A673 (cell line): Measurements from ENCODE around the gene GALNT13. TPM values are rescaled to one million over a fixed set of nuclear protein-coding genes. Genes with fewer than 3 reads are reported as not detected.
A peak's percentile ranks its signal among the peaks of the same experiment; 100 is the strongest.

Experiments
- Bru-seq: library from RNA; stranded (reverse); fragments of 400-500 nt; gene quantifications from one replicate; lab custom pipeline; 2021; lab: Mats Ljungman, UMichigan
- BruChase-seq, 2 experiments: library from RNA; stranded (reverse); fragments of 400-500 nt; gene quantifications; one replicate each; lab custom pipeline; 2021; lab: Mats Ljungman, UMichigan
- BruUV-seq: library from RNA; stranded (reverse); fragments of 400-500 nt; replicated peaks from 2 replicates; lab custom pipeline; 2021; lab: Mats Ljungman, UMichigan
- CTCF ChIA-PET: fragments of 300-600 bp; sonication (Branson Sonifier 250); formaldehyde crosslinking; loops from one replicate; lab custom pipeline; 2022; ENCODE audit warnings: antibody characterized with exemption; lab: Charles Lee
- POLR2A ChIA-PET: fragments of 300-600 bp; sonication (Branson Sonifier 250); formaldehyde crosslinking; loops from one replicate; lab custom pipeline; 2022; ENCODE audit warnings: antibody characterized with exemption; ENCODE audit not compliant: low non-redundant PET; lab: Charles Lee
- DNase-seq: peaks from one replicate; pipeline ENCODE4 v3.0.0-alpha.2; 2015; ENCODE audit warnings: low spot score
- H3K27ac ChIP-seq: fragments of 200-600 bp; sonication (generic); 2 replicates; pipeline ENCODE4 v1.5.1; 2016; ENCODE audit warnings: mixed run types, low read depth, mild to moderate bottlenecking, mixed read lengths, antibody characterized with exemption, low read length; ENCODE audit not compliant: poor library complexity, severe bottlenecking
- H3K27me3 ChIP-seq: fragments of 200-600 bp; sonication (generic); replicated peaks from 2 replicates; pipeline ENCODE4 v1.6.1; 2017; ENCODE audit warnings: mixed run types, low read depth, mild to moderate bottlenecking, mixed read lengths, antibody characterized with exemption, low read length; ENCODE audit not compliant: insufficient read depth, poor library complexity
- H3K36me3 ChIP-seq: fragments of 200-600 bp; sonication (generic); 2 replicates; pipeline ENCODE4 v1.6.1; 2016; ENCODE audit warnings: mixed run types, mild to moderate bottlenecking, mixed read lengths, antibody characterized with exemption, low read length; ENCODE audit not compliant: insufficient read depth, poor library complexity, severe bottlenecking
- H3K4me1 ChIP-seq: fragments of 200-600 bp; sonication (generic); 2 replicates; pipeline ENCODE4 v1.6.1; 2017; ENCODE audit warnings: mixed run types, mild to moderate bottlenecking, mixed read lengths, antibody characterized with exemption, low read length; ENCODE audit not compliant: insufficient read depth, poor library complexity, severe bottlenecking
- H3K4me3 ChIP-seq: fragments of 200-600 bp; sonication (generic); 2 replicates; pipeline ENCODE4 v1.5.1; 2016; ENCODE audit warnings: low read depth, mixed run types, mild to moderate bottlenecking, mixed read lengths, low read length; ENCODE audit not compliant: poor library complexity, severe bottlenecking
- H3K9me3 ChIP-seq: fragments of 200-600 bp; sonication (generic); 2 replicates; pipeline ENCODE4 v1.6.1; 2016; ENCODE audit warnings: mixed run types, low read depth, mild to moderate bottlenecking, mixed read lengths, antibody characterized with exemption, low read length; ENCODE audit not compliant: poor library complexity, severe bottlenecking
- CTCF ChIP-seq: fragments of 300-800, 200-600 bp; sonication (generic); conservative IDR thresholded peaks from 2 replicates; pipeline ENCODE4 v1.5.1; 2017; ENCODE audit warnings: low read depth, mild to moderate bottlenecking, antibody characterized with exemption, low read length, moderate library complexity, mixed read lengths
- EZH2 ChIP-seq: fragments of 200-600 bp; sonication (generic); IDR thresholded peaks from 2 replicates; pipeline ENCODE4 v1.6.1; 2017; ENCODE audit warnings: borderline replicate concordance, low read depth, mild to moderate bottlenecking, mixed read lengths, antibody characterized with exemption, low read length; ENCODE audit not compliant: poor library complexity, severe bottlenecking
- intact Hi-C: fragments of 100-400 bp; cut with micrococcal nuclease; formaldehyde crosslinking; loops from one replicate; pipeline ENCODE4 v1.10.0; 2022; ENCODE audit not compliant: unreplicated experiment
- long read RNA-seq: library from polyadenylated mRNA; stranded (forward); transcript quantifications from one replicate; pipeline ENCODE4 v2.0.0, GENCODE V29; 2022
- total RNA-seq: library from RNA; stranded (reverse); gene quantifications from 2 replicates; pipeline ENCODE4 v1.2.3, GENCODE V29; 2021

GALNT13 gene
- total RNA-seq: not detected in 2 replicates
- percentile 3 among the genes with signal in this experiment for Bru-seq, nascent RNA
- BruChase-seq, experiment 1, labeled RNA remaining after a 2-hour chase: percentile 2 among the genes with signal in this experiment
- BruChase-seq, experiment 2, labeled RNA remaining after a 6-hour chase: percentile 2 among the genes with signal in this experiment
- long read RNA-seq: 0 reads

- no TSS peak for BruUV-seq
- no peak for TF ChIP-seq EZH2
- TF ChIP-seq CTCF: no peak
- no peak within 1 kb of the TSS for H3K27ac ChIP-seq
- H3K4me1 ChIP-seq: no peaks in the 10 kb centered on the region
- peaks cover 65% of the 10 kb centered on the region for H3K27me3 ChIP-seq
- H3K4me3 ChIP-seq: no peak within 1 kb of the TSS
- no peak for DNase-seq
- H3K36me3 ChIP-seq: no peaks in the 10 kb centered on the region
- intact Hi-C loops: loop anchor here (10.0 kb wide), 1 partner anchor 503 kb away; no protein-coding TSS in a partner anchor
- POLR2A ChIA-PET: no interaction called here
- CTCF ChIA-PET: no interaction called here
- H3K9me3 ChIP-seq: no peaks in the 10 kb centered on the region
Observed at GRCh38 chr2:153871231-153872221, at the start of gene GALNT13. Gene GALNT13, plus strand, starts transcription at chr2:153871922.

- no peak for TF ChIP-seq CTCF
- TF ChIP-seq EZH2: no peak
- Histone ChIP-seq H3K36me3 (no peaks in the 10 kb centered on the region), H3K4me1 (no peaks in the 10 kb centered on the region), H3K9me3 (peaks cover 9% of the 10 kb centered on the region), H3K27me3 (no peaks in the 10 kb centered on the region), H3K4me3 (no peak overlapping the region), H3K27ac (no peak overlapping the region)
- CTCF ChIA-PET: no interaction called here
- BruUV-seq: no TSS peak
- no peak for DNase-seq
- POLR2A ChIA-PET: no interaction called here
- intact Hi-C loops: no loop called here
Observed at GRCh38 chr2:153823880-153824279, 47.8 kb upstream of the GALNT13 start.

- Histone ChIP-seq H3K4me3 (no peak overlapping the region), H3K4me1 (no peaks in the 10 kb centered on the region), H3K27me3 (no peaks in the 10 kb centered on the region), H3K9me3 (peaks cover 5% of the 10 kb centered on the region), H3K36me3 (no peaks in the 10 kb centered on the region), H3K27ac (no peak overlapping the region)
- POLR2A ChIA-PET: no interaction called here
- DNase-seq: no peak
- no peak for TF ChIP-seq EZH2
- TF ChIP-seq CTCF: no peak
- CTCF ChIA-PET: no interaction called here
- intact Hi-C loops: no loop called here
- no TSS peak for BruUV-seq
Observed at GRCh38 chr2:153828335-153828734, 43.4 kb upstream of the GALNT13 start.
